ENCODE data around the gene GLRX5. TPM values are rescaled to one million over a fixed set of nuclear protein-coding genes. Genes with fewer than 3 reads are reported as not detected.
"Not testable (repeated sequence)": the region's sequence is repeated elsewhere in the genome, so short reads cannot be mapped to it uniquely, and the experiment has no call there.

The GLRX5 gene
- total RNA-seq, 2 donors from 2014 or later, result 23.1 to 26.3 TPM

DNA sequence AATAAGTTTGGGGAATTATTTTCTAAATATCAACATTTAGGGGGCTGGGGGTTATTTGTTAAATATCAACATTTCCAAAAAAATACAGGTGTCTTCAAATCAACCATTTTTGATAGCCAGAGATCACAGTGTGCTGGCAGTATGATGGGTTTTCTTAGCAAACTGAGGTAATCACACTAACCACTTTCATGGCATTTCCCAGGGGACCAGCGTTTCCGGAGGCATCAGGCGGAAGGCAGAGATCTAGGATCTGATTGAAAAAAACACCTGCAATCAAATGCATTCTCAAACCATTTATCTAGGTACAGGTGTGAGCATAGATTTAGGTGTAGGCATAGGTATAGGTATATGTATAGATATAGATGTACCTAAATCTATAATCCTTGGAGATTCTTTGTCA is 34.6 kb downstream of the GLRX5 start:
- no peaks in the 10 kb centered on the region for H3K27me3 Mint-ChIP-seq (ENCODE audit: low read depth)
- H3K4me1 Mint-ChIP-seq (ENCODE audit: low read depth), result no peaks in the 10 kb centered on the region
- no peak overlapping the region for H3K27ac Mint-ChIP-seq
- H3K9me3 Mint-ChIP-seq, result no peaks in the 10 kb centered on the region
- H3K4me3 Mint-ChIP-seq, result no peak overlapping the region
- ATAC-seq (replicated peaks in 1 of 2) (no peak), DNase-seq (no peak)
- no peaks in the 10 kb centered on the region for H3K36me3 Mint-ChIP-seq (ENCODE audit: insufficient read depth in 2 of 2)

DNA sequence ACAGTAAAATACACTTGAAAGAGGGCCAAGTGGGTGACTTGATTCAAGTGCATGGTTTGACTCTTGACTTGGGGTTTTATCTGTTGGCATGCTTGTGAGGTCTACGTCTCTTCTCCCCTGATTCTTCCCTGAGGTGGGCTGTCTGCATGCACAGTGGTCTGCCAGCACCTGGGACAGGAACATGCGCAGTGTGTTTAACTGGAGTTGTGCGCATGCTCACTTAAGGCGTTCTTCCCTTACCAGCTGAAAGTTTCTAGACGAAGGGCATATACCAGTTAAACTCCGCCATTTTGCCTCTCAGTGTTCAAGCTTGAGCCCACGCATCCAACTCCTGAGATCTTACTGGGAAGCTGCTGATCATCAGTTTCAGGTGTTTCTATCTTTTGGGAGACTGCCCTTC is 38.5 kb downstream of the GLRX5 start:
- no peaks in the 10 kb centered on the region for H3K4me1 Mint-ChIP-seq (ENCODE audit: low read depth)
- no peak for ATAC-seq (replicated peaks in 1 of 2)
- H3K36me3 Mint-ChIP-seq (ENCODE audit: insufficient read depth in 2 of 2), result no peaks in the 10 kb centered on the region
- no peak overlapping the region for H3K4me3 Mint-ChIP-seq
- H3K9me3 Mint-ChIP-seq, result no peaks in the 10 kb centered on the region
- peaks cover 6% of the 10 kb centered on the region for H3K27me3 Mint-ChIP-seq (ENCODE audit: low read depth)
- no peak for DNase-seq
- H3K27ac Mint-ChIP-seq, result no peak overlapping the region

- ATAC-seq (replicated peaks in 1 of 2) (no peak), DNase-seq (no peak)
- H3K27me3 Mint-ChIP-seq (ENCODE audit: low read depth), result peaks cover 6% of the 10 kb centered on the region
- no peaks in the 10 kb centered on the region for H3K4me1 Mint-ChIP-seq (ENCODE audit: low read depth)
- no peak overlapping the region for H3K27ac Mint-ChIP-seq
- no peaks in the 10 kb centered on the region for H3K9me3 Mint-ChIP-seq
- no peak overlapping the region for H3K4me3 Mint-ChIP-seq
- H3K36me3 Mint-ChIP-seq (ENCODE audit: insufficient read depth in 2 of 2), result no peaks in the 10 kb centered on the region
Measured at GRCh38 chr14:95575840-95576473, 41.1 kb downstream of the GLRX5 start.

GRCh38 chr14:95577067-95577800 is 42.4 kb downstream of the GLRX5 start:
- no peaks in the 10 kb centered on the region for H3K4me1 Mint-ChIP-seq (ENCODE audit: low read depth)
- H3K4me3 Mint-ChIP-seq, result no peak overlapping the region
- ATAC-seq (replicated peaks in 1 of 2) (no peak), DNase-seq (no peak)
- H3K27ac Mint-ChIP-seq, result no peak overlapping the region
- H3K9me3 Mint-ChIP-seq, result no peaks in the 10 kb centered on the region
- no peaks in the 10 kb centered on the region for H3K36me3 Mint-ChIP-seq (ENCODE audit: insufficient read depth in 2 of 2)
- peaks cover 6% of the 10 kb centered on the region for H3K27me3 Mint-ChIP-seq (ENCODE audit: low read depth)

- Mint-ChIP-seq H3K4me3 (no peak overlapping the region), H3K27me3 (ENCODE audit: low read depth) (peaks cover 6% of the 10 kb centered on the region), H3K4me1 (ENCODE audit: low read depth) (no peaks in the 10 kb centered on the region), H3K27ac (no peak overlapping the region), H3K9me3 (no peaks in the 10 kb centered on the region), H3K36me3 (ENCODE audit: insufficient read depth in 2 of 2) (no peaks in the 10 kb centered on the region)
- ATAC-seq (replicated peaks in 1 of 2) (no peak), DNase-seq (no peak)
Measured at GRCh38 chr14:95577870-95578269, 43.0 kb downstream of the GLRX5 start.

DNA sequence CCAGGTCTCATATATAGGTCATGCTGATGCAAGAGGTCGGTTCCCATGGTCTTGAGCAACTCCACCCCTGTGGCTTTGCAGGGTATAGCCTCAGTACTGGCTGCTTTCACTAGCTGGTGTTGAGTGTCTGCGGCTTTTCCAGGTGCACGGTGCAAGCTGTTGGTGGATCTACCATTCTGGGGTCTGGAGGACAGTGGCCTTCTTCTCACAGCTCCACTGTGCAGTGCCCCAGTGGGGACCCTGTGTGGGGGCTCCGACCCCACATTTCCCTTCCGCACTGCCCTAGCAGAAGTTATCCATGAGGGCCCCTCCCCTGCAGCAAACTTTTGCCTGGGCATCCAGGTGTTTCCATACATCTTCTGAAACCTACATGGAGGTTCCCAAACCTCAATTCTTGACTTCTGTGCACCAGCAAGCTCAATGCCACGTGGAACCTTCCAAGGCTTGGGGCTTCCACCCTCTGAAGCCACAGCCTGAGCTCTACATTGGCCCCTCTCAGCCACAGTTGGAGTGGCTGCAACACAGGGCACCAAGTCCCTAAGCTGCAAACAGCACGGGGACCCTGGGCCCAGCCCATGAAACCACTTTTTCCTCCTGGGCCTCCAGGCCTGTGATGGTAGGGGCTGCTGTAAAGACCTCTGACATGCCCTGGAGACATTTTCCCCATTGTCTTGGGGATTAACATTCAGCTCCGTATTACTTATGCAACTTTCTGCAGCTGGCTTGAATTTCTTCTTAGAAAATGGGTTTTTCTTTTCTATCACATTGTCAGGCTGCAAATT is 49.2 kb downstream of the GLRX5 start:
- H3K27me3 Mint-ChIP-seq (ENCODE audit: low read depth), result peaks cover 23% of the 10 kb centered on the region
- not testable (repeated sequence) for H3K4me1 Mint-ChIP-seq (ENCODE audit: low read depth); H3K4me3 Mint-ChIP-seq; DNase-seq; H3K27ac Mint-ChIP-seq; ATAC-seq (replicated peaks in 1 of 2); H3K9me3 Mint-ChIP-seq; H3K36me3 Mint-ChIP-seq (ENCODE audit: insufficient read depth in 2 of 2)

DNA sequence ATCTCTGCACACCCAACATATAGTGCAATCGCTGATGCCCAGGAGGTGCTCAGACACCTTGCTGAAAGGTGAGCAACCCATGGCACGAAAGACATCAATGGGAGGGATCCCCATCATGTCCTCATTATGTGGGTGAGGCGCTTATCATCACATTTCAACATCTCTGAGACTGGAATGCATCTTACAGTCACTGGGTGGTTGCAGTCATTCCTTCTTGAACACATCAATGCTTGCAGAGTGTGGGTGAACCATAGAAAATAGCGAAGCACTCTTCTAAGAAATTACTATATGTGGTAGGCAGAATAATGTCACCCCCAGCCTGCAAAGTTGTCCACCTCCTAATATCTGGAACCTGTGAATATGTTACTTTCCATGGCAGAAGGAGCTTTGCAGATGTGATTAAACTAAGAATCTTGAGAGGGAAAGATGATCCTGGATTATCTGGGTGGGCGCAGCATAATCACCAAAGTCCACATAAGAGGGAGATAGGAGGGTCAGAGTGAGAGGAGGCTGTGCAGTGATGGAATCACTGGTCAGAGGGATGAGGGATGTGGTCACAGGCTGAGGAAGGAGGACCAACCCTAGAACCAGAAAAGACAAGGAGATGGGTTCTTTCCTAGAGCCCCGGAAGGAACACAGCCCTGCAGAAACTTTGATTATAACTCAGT is 51.2 kb downstream of the GLRX5 start:
- no peak for DNase-seq
- H3K9me3 Mint-ChIP-seq, result peaks cover 6 to 7% of the 10 kb centered on the region in 2 donors
- no peak overlapping the region for H3K4me3 Mint-ChIP-seq
- ATAC-seq (replicated peaks in 1 of 2), result no peak
- peaks cover 23% of the 10 kb centered on the region for H3K27me3 Mint-ChIP-seq (ENCODE audit: low read depth)
- peaks cover 6% of the 10 kb centered on the region in 2 donors for H3K36me3 Mint-ChIP-seq (ENCODE audit: insufficient read depth in 2 of 2)
- H3K4me1 Mint-ChIP-seq (ENCODE audit: low read depth), result no peaks in the 10 kb centered on the region
- no peak overlapping the region for H3K27ac Mint-ChIP-seq

- H3K4me1 Mint-ChIP-seq (ENCODE audit: low read depth); H3K36me3 Mint-ChIP-seq (ENCODE audit: insufficient read depth in 2 of 2); H3K9me3 Mint-ChIP-seq; DNase-seq; ATAC-seq (replicated peaks in 1 of 2); H3K27ac Mint-ChIP-seq; H3K27me3 Mint-ChIP-seq (ENCODE audit: low read depth); H3K4me3 Mint-ChIP-seq: not testable (repeated sequence)
Measured at GRCh38 chr14:95591182-95591581, 56.3 kb downstream of the GLRX5 start.

Other genes with a start within 250 kb of the GLRX5 start
- 1 to 10 TPM; 2.5 to 3.0 TPM for gene CLMN, start 215.1 kb upstream of the GLRX5 start, total RNA-seq
- gene SYNE3, start 18.4 kb upstream of the GLRX5 start, total RNA-seq, result 10 to 100 TPM; 59.9 to 66.2 TPM
- not detected for gene TCL1B, start 151.4 kb downstream of the GLRX5 start, total RNA-seq
- gene TCL1A, start 179.1 kb downstream of the GLRX5 start, total RNA-seq, result 1 to 10 TPM in 1 of 2 donors, under 1 TPM in 1; 0.29 to 1.3 TPM